ENCODE results near the gene MAP2K5.

Gene MAP2K5

DNA sequence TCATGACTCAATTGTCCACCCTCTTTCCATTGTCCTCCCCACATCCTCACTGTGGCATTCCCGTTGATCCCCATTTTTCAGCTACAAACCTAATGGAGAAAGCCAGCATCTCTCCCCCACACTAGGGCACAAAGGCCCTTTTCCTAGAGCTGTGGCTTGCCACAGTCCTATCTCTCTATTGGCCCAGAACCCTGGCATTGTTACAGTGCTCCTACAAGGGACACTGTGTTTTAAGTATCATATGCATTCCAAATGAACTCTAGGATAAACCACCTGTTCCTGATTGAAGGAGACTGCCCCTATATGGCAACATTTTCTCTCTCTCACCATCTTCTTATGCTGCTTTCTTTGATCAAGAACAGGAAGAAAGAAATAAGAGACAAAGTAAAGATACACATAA lies 213.4 kb downstream of the MAP2K5 start:
- DNase-seq (ENCODE audit: low read depth), result no peak
- TF ChIP-seq, protein P1, sequence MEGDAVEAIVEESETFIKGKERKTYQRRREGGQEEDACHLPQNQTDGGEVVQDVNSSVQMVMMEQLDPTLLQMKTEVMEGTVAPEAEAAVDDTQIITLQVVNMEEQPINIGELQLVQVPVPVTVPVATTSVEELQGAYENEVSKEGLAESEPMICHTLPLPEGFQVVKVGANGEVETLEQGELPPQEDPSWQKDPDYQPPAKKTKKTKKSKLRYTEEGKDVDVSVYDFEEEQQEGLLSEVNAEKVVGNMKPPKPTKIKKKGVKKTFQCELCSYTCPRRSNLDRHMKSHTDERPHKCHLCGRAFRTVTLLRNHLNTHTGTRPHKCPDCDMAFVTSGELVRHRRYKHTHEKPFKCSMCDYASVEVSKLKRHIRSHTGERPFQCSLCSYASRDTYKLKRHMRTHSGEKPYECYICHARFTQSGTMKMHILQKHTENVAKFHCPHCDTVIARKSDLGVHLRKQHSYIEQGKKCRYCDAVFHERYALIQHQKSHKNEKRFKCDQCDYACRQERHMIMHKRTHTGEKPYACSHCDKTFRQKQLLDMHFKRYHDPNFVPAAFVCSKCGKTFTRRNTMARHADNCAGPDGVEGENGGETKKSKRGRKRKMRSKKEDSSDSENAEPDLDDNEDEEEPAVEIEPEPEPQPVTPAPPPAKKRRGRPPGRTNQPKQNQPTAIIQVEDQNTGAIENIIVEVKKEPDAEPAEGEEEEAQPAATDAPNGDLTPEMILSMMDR (IDR thresholded peaks at IDR 0.05; ENCODE audit: control insufficient read depth, extremely low read depth, insufficient read depth), result no peak
- H3K4me3 ChIP-seq (ENCODE audit: low read depth, low read length), result no peak overlapping the region

DNA sequence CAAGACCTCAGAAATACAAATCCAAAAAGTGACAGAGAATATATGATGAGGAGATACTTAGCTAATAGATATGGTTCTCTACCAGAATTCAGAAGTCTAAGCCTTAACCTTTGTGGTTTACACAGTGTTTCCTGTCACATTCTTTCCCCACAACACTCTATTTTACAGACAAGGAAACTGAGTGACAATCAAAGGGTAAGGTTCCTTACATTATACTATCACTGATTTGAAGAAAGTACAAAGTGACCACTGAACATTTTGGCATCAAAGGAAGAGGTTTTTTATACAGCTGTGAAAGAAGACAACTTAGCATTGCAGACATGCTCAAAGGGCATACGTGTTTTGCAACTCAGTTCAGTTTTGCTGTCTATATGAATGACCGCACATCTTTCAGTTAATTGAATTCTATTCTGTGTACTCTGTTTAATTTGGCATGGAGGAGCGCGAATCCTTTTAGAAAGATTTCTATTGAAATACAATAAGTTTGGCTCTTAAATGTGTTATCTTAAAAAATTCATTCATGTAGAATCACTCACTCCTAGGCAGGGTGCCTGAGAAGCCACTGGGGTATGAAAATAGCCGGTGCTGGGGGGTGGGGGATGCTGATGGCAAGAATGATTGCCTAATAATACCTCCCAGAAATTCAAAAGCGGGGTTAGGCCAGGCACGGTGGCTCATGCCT lies 216.3 kb downstream of the MAP2K5 start:
- no peak for DNase-seq (ENCODE audit: low read depth)
- TF ChIP-seq, protein P1 (IDR thresholded peaks at IDR 0.05; ENCODE audit: control insufficient read depth, extremely low read depth, insufficient read depth), result no peak
- H3K4me3 ChIP-seq (ENCODE audit: low read depth, low read length), result no peak overlapping the region

- no peak overlapping the region for H3K4me3 ChIP-seq (ENCODE audit: low read depth, low read length)
- TF ChIP-seq, protein P1 (IDR thresholded peaks at IDR 0.05; ENCODE audit: control insufficient read depth, extremely low read depth, insufficient read depth), result no peak
- no peak for DNase-seq (ENCODE audit: low read depth)
These were observed 218.4 kb downstream of the MAP2K5 start for GRCh38 chr15:67760901-67761300.

DNA sequence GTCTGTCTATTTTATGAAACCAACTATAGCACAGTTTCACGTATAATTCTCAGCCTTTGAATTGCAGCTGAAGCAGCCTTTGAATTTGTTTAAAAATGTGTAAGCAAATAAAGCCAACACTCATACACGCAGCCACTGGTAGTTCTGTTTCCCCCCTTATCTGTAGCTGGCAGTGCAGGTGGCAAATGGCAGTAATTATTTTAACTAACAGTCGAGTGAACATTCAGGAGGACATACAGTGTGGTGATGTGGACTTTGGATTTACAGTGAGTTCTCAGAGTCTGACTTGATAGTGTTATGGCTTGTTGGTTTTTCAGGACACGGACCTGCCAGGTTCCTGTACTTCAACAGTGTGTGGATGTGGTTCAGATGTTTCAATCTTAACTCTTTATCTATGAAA lies 218.8 kb downstream of the MAP2K5 start:
- TF ChIP-seq, protein P1 (IDR thresholded peaks at IDR 0.05; ENCODE audit: control insufficient read depth, extremely low read depth, insufficient read depth), result no peak
- no peak overlapping the region for H3K4me3 ChIP-seq (ENCODE audit: low read depth, low read length)
- no peak for DNase-seq (ENCODE audit: low read depth)

GRCh38 chr15:67762610-67763368 lies 220.3 kb downstream of the MAP2K5 start:
- no peak overlapping the region for H3K4me3 ChIP-seq (ENCODE audit: low read depth, low read length)
- DNase-seq (ENCODE audit: low read depth), result no peak
- TF ChIP-seq, protein P1 (IDR thresholded peaks at IDR 0.05; ENCODE audit: control insufficient read depth, extremely low read depth, insufficient read depth), result no peak

GRCh38 chr15:67765701-67766100 lies 223.2 kb downstream of the MAP2K5 start:
- no peak overlapping the region for H3K4me3 ChIP-seq (ENCODE audit: low read depth, low read length)
- TF ChIP-seq, protein P1 (IDR thresholded peaks at IDR 0.05; ENCODE audit: control insufficient read depth, extremely low read depth, insufficient read depth), result no peak
- no peak for DNase-seq (ENCODE audit: low read depth)

All from LNCaP clone FGC (cell line).